HepG2 (cell line): ENCODE results near the gene PCLO. TPM values are rescaled to one million over a fixed set of nuclear protein-coding genes. Genes with fewer than 3 reads are reported as not detected.

Experiments used
- ATAC-seq: fragments of 200-7000 bp; cut with Tn5 transposase; 3 replicates; pipeline ENCODE4 v1.9.1; 2020; ENCODE audit warnings: mild to moderate bottlenecking, moderate library complexity
- BruUV-seq: library from RNA; stranded (reverse); fragments of 400-500 nt; replicated peaks from 2 replicates; lab custom pipeline; 2021; lab: Mats Ljungman, UMichigan
- CTCF ChIA-PET: fragments of 300-600 bp; formaldehyde crosslinking; extraction: SDS; loops from one replicate; lab custom pipeline; 2021; ENCODE audit warnings: low total read pairs, inconsistent platforms, low intra/inter-chr PET ratio; lab: Yijun Ruan, JAX
- POLR2A ChIA-PET: fragments of 350-600 bp; sonication (Branson Sonifier 250); formaldehyde crosslinking; loops from one replicate; lab custom pipeline; 2020; ENCODE audit warnings: antibody characterized with exemption, inconsistent platforms; lab: Yijun Ruan, JAX
- DNase-seq: peaks from one replicate; pipeline ENCODE4 v3.0.0-alpha.2; 2015; ENCODE audit warnings: low spot score
- FAIRE-seq: peaks from 3 replicates; lab custom pipeline; 2011; peaks lifted over from hg19 to GRCh38; lab: Jason Lieb, UNC
- H2AFZ ChIP-seq: one replicate; pipeline ENCODE4 v1.6.1; 2011; ENCODE audit warnings: low read length, inconsistent platforms
- H3K27ac ChIP-seq: fragments of 300-600 bp; 3 replicates; pipeline ENCODE4 v1.8.0; 2011; ENCODE audit warnings: mixed run types, mild to moderate bottlenecking, mixed read lengths, low read length, inconsistent platforms; ENCODE audit not compliant: insufficient read depth; ENCODE audit errors: extremely low read length
- H3K27me3 ChIP-seq, 2 experiments: fragments of 200-600 bp in 1 of 2; 2 replicates in 1 of 2; 3 replicates in 1 of 2; pipeline versions ENCODE4 v1.6.0 to v1.8.0; 2011; ENCODE audit warnings: low read length in 2 of 2, mild to moderate bottlenecking in 2 of 2, moderate library complexity in 2 of 2, inconsistent platforms in 1 of 2; ENCODE audit not compliant: insufficient read depth in 2 of 2, control insufficient read depth in 1 of 2
- H3K36me3 ChIP-seq, 2 experiments: fragments of 200-600 bp in 1 of 2; replicated peaks in 1 of 2; 2 replicates in 1 of 2; 3 replicates in 1 of 2; pipeline versions ENCODE4 v1.5.1 to v1.8.0; 2011; ENCODE audit warnings: low read length in 2 of 2, inconsistent platforms in 1 of 2; ENCODE audit not compliant: insufficient read depth in 2 of 2, control insufficient read depth in 1 of 2
- H3K4me1 ChIP-seq: 2 replicates; pipeline ENCODE4 v1.5.1; 2012; ENCODE audit warnings: low read length, inconsistent platforms; ENCODE audit not compliant: insufficient read depth
- H3K4me2 ChIP-seq: 2 replicates; pipeline ENCODE4 v1.6.0; 2011; ENCODE audit warnings: low read depth, low read length, inconsistent platforms
- H3K4me3 ChIP-seq, 3 experiments: fragments of 200-600 bp in 1 of 3; sonication (generic), shearing (Covaris generic) in 1 of 3; replicated peaks in 1 of 3; 2 replicates each; pipeline ENCODE4 v1.5.1; 2011 to 2016; ENCODE audit warnings: low read length in 3 of 3, inconsistent platforms in 2 of 3, low read depth in 2 of 3, mild to moderate bottlenecking in 2 of 3, control low read depth in 1 of 3, mixed read lengths in 1 of 3; ENCODE audit not compliant: insufficient read depth in 1 of 3
- H3K79me2 ChIP-seq: one replicate; pipeline ENCODE4 v1.6.1; 2011; ENCODE audit warnings: low read length, inconsistent platforms; ENCODE audit not compliant: insufficient read depth
- H3K9ac ChIP-seq: 2 replicates; pipeline ENCODE4 v1.6.0; 2011; ENCODE audit warnings: mild to moderate bottlenecking, low read depth, low read length, inconsistent platforms; ENCODE audit not compliant: insufficient read depth
- H3K9me3 ChIP-seq: 2 replicates; pipeline ENCODE4 v1.5.1; 2012; ENCODE audit warnings: mild to moderate bottlenecking, low read length
- H4K20me1 ChIP-seq: 2 replicates; pipeline ENCODE4 v1.6.0; 2011; ENCODE audit warnings: inconsistent platforms, mild to moderate bottlenecking, low read length, moderate library complexity; ENCODE audit not compliant: insufficient read depth
- AGO2 ChIP-seq: fragments of 200-400 bp; formaldehyde crosslinking; optimal IDR thresholded peaks from 2 replicates; pipeline ENCODE3; 2017; ENCODE audit warnings: mild to moderate bottlenecking, low read depth, low read length, moderate library complexity
- FOXK2 ChIP-seq: fragments of 450-650 bp; IDR thresholded peaks from 2 replicates; pipeline ENCODE4 v1.6.1; 2016
- HOXD1 ChIP-seq: sonication (generic); formaldehyde crosslinking; IDR thresholded peaks from 2 replicates; pipeline ENCODE4 v1.5.0; 2020; ENCODE audit warnings: missing genetic modification reagents
- SP140L ChIP-seq: sonication (generic); formaldehyde crosslinking; IDR thresholded peaks from 2 replicates; pipeline ENCODE4 v1.4.0; 2020; ENCODE audit warnings: missing genetic modification reagents, borderline replicate concordance
- TAF15 ChIP-seq: fragments of 200-400 bp; formaldehyde crosslinking; IDR thresholded peaks from one replicate; pipeline ENCODE4 v1.6.1; 2018; ENCODE audit warnings: mild to moderate bottlenecking, low read depth, low read length; ENCODE audit not compliant: poor library complexity, severe bottlenecking
- TCF7L2 ChIP-seq: IDR thresholded peaks from 2 replicates; pipeline ENCODE4 v1.6.1; 2011; ENCODE audit warnings: mild to moderate bottlenecking, low read depth, low read length, moderate library complexity
- ZNF260 ChIP-seq: sonication (generic); formaldehyde crosslinking; IDR thresholded peaks from 2 replicates; pipeline ENCODE4 v1.4.0; 2020; ENCODE audit warnings: missing genetic modification reagents, low read depth, mild to moderate bottlenecking, borderline replicate concordance
- ZNF280D ChIP-seq: sonication (generic); formaldehyde crosslinking; IDR thresholded peaks from 2 replicates; pipeline ENCODE4 v1.5.1; 2020; ENCODE audit warnings: mild to moderate bottlenecking, missing genetic modification reagents
- in situ Hi-C: cut with HindIII; loops from 2 replicates; pipeline ENCODE4 v1.10.0; 2017; ENCODE audit warnings: low pct_unique_long_range_greater_than_20kb; ENCODE audit not compliant: extremely low pct_ligation_motif_present
- intact Hi-C: fragments of 100-400 bp; cut with micrococcal nuclease; formaldehyde crosslinking; loops from one replicate; pipeline ENCODE4 v1.10.0; 2022; ENCODE audit not compliant: unreplicated experiment
- polyA plus RNA-seq, 8 experiments: library from polyadenylated mRNA; depleted of rRNA in 3 of 8; stranded (reverse) in 7 of 8; unstranded in 1 of 8; fragments of >200 nt; fragmentation: Illumina TruSeq in 4 of 8; extraction: Trizol in 4 of 8; gene quantifications; 2 replicates each; pipeline versions ENCODE4 v1.2.1 to v1.2.3, GENCODE V29; 2011 to 2016; ENCODE audit warnings: low read depth in 4 of 8, missing spikeins in 1 of 8, mixed read lengths in 1 of 8; ENCODE audit not compliant: insufficient read depth in 1 of 8
- total RNA-seq, 5 experiments: library from RNA; depleted of rRNA; stranded (reverse); fragments of >200 nt; fragmentation: Illumina TruSeq; extraction: Trizol; gene quantifications; 2 replicates each; pipeline ENCODE4 v1.2.3, GENCODE V29; 2016; ENCODE audit warnings: low read depth in 1 of 5

Gene PCLO
- total and polyA plus RNA-seq, 2 of the 13 experiments (the other 11 are each of a cell fraction or from before 2014, with no cell fraction given): 0.07 to 0.29 TPM

- no peaks in the 10 kb centered on the region for H3K9me3 ChIP-seq
- no peak overlapping the region for H3K27ac ChIP-seq
- TF ChIP-seq ZNF260 (CRISPR knock-in tag) (no peak), SP140L (no peak), AGO2 (no peak), HOXD1 (CRISPR knock-in tag) (no peak), ZNF280D (CRISPR knock-in tag) (no peak), FOXK2 (no peak), TCF7L2 (no peak), TAF15 (no peak)
- BruUV-seq: no TSS peak
- H3K4me3 ChIP-seq: no peak overlapping the region
- no peak overlapping the region for H3K9ac ChIP-seq
- intact Hi-C loops (no loop called here), in situ Hi-C loops (no loop called here)
- no peaks in the 10 kb centered on the region for H3K4me1 ChIP-seq
- POLR2A ChIA-PET: no interaction called here
- ATAC-seq: no peak
- H2AFZ ChIP-seq: no peak overlapping the region
- CTCF ChIA-PET: no interaction called here
- H3K36me3 ChIP-seq: no peaks in the 10 kb centered on the region
- no peaks in the 10 kb centered on the region for H3K79me2 ChIP-seq
- DNase-seq: no peak
- no peaks in the 10 kb centered on the region for H3K27me3 ChIP-seq
- FAIRE-seq: no peak
- H3K4me2 ChIP-seq: no peak overlapping the region
- H4K20me1 ChIP-seq: no peaks in the 10 kb centered on the region
These were observed 324.4 kb downstream of the PCLO start for GRCh38 chr7:82838314-82838713.
